PC-3 (cell line): ENCODE measurements around the gene LGMN. TPM values are rescaled to one million over a fixed set of nuclear protein-coding genes. Genes with fewer than 3 reads are reported as not detected.

Source experiments
- ATAC-seq: fragments of 200-7000 bp; cut with Tn5 transposase; 2 replicates; pipeline ENCODE4 v1.9.1; 2020; ENCODE audit warnings: mild to moderate bottlenecking, moderate library complexity
- BruUV-seq: library from RNA; stranded (reverse); fragments of 400-500 nt; replicated peaks from 2 replicates; lab custom pipeline; 2021; lab: Mats Ljungman, UMichigan
- CTCF ChIA-PET: fragments of 300-600 bp; sonication (Branson Sonifier 250); formaldehyde crosslinking; loops from one replicate; lab custom pipeline; 2022; ENCODE audit warnings: antibody characterized with exemption; lab: Charles Lee
- POLR2A ChIA-PET: fragments of 300-600 bp; sonication (Branson Sonifier 250); formaldehyde crosslinking; loops from one replicate; lab custom pipeline; 2022; ENCODE audit warnings: antibody characterized with exemption; ENCODE audit not compliant: unreplicated experiment; lab: Charles Lee
- DNase-seq: peaks from one replicate; pipeline ENCODE4 v3.0.0-alpha.2; 2015
- H2AFZ ChIP-seq: fragments of 300-600 bp; sonication (generic); 2 replicates; pipeline ENCODE4 v1.6.0; 2016; ENCODE audit warnings: antibody characterized with exemption, low read length
- H3F3A ChIP-seq: fragments of 300-600 bp; sonication (generic); one replicate; pipeline ENCODE4 v1.6.0; 2017; ENCODE audit warnings: antibody characterized with exemption, low read length, control low read depth, mild to moderate bottlenecking; ENCODE audit not compliant: unreplicated experiment
- H3K27ac ChIP-seq: fragments of 300-600 bp; sonication (generic); 2 replicates; pipeline ENCODE4 v1.5.1; 2016; ENCODE audit warnings: mild to moderate bottlenecking, low read length
- H3K27me3 ChIP-seq: fragments of 300-600 bp; sonication (generic); 2 replicates; pipeline ENCODE4 v1.6.1; 2016; ENCODE audit warnings: low read length, mixed read lengths
- H3K36me3 ChIP-seq: fragments of 300-600 bp; sonication (generic); 2 replicates; pipeline ENCODE4 v1.6.1; 2016; ENCODE audit warnings: low read depth, mixed run types, low read length, mixed read lengths
- H3K4me1 ChIP-seq: fragments of 300-600 bp; sonication (generic); 2 replicates; pipeline ENCODE4 v1.5.1; 2016; ENCODE audit warnings: low read length; ENCODE audit not compliant: insufficient read depth
- H3K4me2 ChIP-seq: fragments of 300-600 bp; sonication (generic); 2 replicates; pipeline ENCODE4 v1.6.0; 2016; ENCODE audit warnings: low read length
- H3K4me3 ChIP-seq: fragments of 300-600 bp; sonication (generic); 2 replicates; pipeline ENCODE4 v1.5.1; 2016; ENCODE audit warnings: mild to moderate bottlenecking, low read length, mixed read lengths
- H3K79me2 ChIP-seq: fragments of 300-600 bp; sonication (generic); 2 replicates; pipeline ENCODE4 v1.6.1; 2017; ENCODE audit warnings: low read length, mixed read lengths
- H3K9ac ChIP-seq: fragments of 300-600 bp; sonication (generic); 2 replicates; pipeline ENCODE4 v1.6.0; 2016; ENCODE audit warnings: mild to moderate bottlenecking, low read length
- H3K9me2 ChIP-seq: fragments of 300-600 bp; sonication (generic); replicated peaks from 2 replicates; pipeline ENCODE4 v1.6.1; 2016; ENCODE audit warnings: mixed run types, low read length, mixed read lengths
- H3K9me3 ChIP-seq: fragments of 300-600 bp; sonication (generic); 2 replicates; pipeline ENCODE4 v1.6.1; 2016; ENCODE audit warnings: low read length, mixed read lengths
- H4K20me1 ChIP-seq: fragments of 300-600 bp; sonication (generic); 2 replicates; pipeline ENCODE4 v1.6.1; 2016; ENCODE audit warnings: low read length, mixed read lengths
- EZH2 ChIP-seq: fragments of 300-600 bp; sonication (generic); IDR thresholded peaks from one replicate; pipeline ENCODE4 v1.6.1; 2017; ENCODE audit warnings: antibody characterized with exemption, mild to moderate bottlenecking, low read length; ENCODE audit not compliant: unreplicated experiment
- EZH2phosphoT487 ChIP-seq: fragments of 300-600 bp; sonication (generic); IDR thresholded peaks from 2 replicates; pipeline ENCODE4 v1.6.1; 2018; ENCODE audit warnings: mild to moderate bottlenecking, antibody characterized with exemption, low read length, borderline replicate concordance
- intact Hi-C: fragments of 100-400 bp; cut with micrococcal nuclease; formaldehyde crosslinking; loops from 2 replicates; pipeline ENCODE4 v1.9.0; 2023
- total RNA-seq: library from RNA; depleted of rRNA; stranded (reverse); fragments of >200 nt; gene quantifications from 2 replicates; pipeline ENCODE4 v1.2.3, GENCODE V29; 2014
- TF ChIP-seq, protein P1 (sequence below): fragments of 300-600 bp; sonication (generic); conservative IDR thresholded peaks from 2 replicates; pipeline ENCODE4 v1.5.1; 2017; ENCODE audit warnings: antibody characterized with exemption, low read depth, mild to moderate bottlenecking, low read length

The LGMN gene
- total RNA-seq, 1 experiment from 2014 or later, result 46.8 TPM

DNA sequence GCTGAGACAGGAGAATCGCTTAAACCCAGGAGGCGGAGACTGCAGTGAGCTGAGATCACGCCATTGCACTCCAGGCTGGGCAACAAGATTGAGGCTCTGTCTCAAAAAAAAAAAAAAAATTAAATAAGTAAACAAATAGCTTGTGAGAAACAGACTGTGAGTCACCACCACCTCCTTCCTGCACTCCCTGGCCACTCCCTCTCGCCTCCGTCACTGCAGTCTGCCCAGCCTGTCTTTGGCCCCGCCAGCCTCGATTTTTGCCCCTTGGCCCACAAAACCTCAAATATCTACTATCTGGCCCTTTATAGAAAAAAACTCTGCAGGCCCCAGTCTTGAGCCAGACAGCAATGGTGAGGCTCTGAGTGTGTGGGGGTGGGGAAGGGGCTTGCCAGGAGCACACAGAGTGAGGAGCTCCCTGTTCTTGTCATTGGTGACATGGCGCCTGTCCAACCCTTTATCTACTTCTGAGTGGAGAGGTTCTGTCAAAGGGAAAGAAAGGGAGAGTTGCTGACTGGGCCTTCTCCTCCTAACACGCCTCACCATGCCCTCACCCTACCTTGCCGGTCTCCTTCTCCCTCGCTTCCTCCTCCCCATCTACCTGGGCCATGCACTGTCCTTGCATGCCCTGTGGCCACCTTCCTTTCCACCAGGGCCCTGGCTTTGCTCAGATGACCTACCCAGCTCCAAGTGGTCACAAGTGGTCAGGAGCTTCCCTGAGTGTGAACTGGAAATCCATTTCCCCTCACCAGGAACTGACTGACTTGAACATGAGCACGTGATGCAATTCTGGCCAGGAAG, 22.1 kb downstream of the LGMN start:
- Histone ChIP-seq H3K4me2 (peak overlapping the region; percentile 67), H3F3A (no peaks in the 10 kb centered on the region), H4K20me1 (no peaks in the 10 kb centered on the region), H3K27me3 (no peaks in the 10 kb centered on the region), H2AFZ (no peak overlapping the region), H3K27ac (peak overlapping the region; percentile 85), H3K9me2 (no peaks in the 10 kb centered on the region), H3K4me1 (peaks cover 41% of the 10 kb centered on the region), H3K4me3 (no peak overlapping the region; the same call in 1 of the 2 replicates), H3K79me2 (no peaks in the 10 kb centered on the region), H3K36me3 (0 out of 2 replicates have a peak, but pooled peaks cover 4% of the 10 kb centered on the region), H3K9me3 (no peaks in the 10 kb centered on the region), H3K9ac (peak overlapping the region; percentile 52)
- TF ChIP-seq EZH2 (no peak), EZH2phosphoT487 (no peak)
- TF ChIP-seq, protein P1, sequence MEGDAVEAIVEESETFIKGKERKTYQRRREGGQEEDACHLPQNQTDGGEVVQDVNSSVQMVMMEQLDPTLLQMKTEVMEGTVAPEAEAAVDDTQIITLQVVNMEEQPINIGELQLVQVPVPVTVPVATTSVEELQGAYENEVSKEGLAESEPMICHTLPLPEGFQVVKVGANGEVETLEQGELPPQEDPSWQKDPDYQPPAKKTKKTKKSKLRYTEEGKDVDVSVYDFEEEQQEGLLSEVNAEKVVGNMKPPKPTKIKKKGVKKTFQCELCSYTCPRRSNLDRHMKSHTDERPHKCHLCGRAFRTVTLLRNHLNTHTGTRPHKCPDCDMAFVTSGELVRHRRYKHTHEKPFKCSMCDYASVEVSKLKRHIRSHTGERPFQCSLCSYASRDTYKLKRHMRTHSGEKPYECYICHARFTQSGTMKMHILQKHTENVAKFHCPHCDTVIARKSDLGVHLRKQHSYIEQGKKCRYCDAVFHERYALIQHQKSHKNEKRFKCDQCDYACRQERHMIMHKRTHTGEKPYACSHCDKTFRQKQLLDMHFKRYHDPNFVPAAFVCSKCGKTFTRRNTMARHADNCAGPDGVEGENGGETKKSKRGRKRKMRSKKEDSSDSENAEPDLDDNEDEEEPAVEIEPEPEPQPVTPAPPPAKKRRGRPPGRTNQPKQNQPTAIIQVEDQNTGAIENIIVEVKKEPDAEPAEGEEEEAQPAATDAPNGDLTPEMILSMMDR, result no peak
- DNase-seq, result peak; percentile 88
- BruUV-seq, result no TSS peak
- peak; percentile 88 for ATAC-seq
- intact Hi-C loops, result loop anchor here (2.0 kb wide), 1 partner anchor 22 kb away; the partner anchor contains the start of gene LGMN
- ChIA-PET POLR2A (interaction anchor here (0.6 kb wide), 5 partner anchors 22 to 714 kb away, joined by 3 to 9 read pairs (median 4); partner anchors contain the start of gene LGMN), CTCF (interaction anchor here (0.6 to 1.0 kb wide), 4 partner anchors 22 to 619 kb away, joined by 4 to 6 read pairs (median 4); partner anchors contain the start of gene LGMN)

DNA sequence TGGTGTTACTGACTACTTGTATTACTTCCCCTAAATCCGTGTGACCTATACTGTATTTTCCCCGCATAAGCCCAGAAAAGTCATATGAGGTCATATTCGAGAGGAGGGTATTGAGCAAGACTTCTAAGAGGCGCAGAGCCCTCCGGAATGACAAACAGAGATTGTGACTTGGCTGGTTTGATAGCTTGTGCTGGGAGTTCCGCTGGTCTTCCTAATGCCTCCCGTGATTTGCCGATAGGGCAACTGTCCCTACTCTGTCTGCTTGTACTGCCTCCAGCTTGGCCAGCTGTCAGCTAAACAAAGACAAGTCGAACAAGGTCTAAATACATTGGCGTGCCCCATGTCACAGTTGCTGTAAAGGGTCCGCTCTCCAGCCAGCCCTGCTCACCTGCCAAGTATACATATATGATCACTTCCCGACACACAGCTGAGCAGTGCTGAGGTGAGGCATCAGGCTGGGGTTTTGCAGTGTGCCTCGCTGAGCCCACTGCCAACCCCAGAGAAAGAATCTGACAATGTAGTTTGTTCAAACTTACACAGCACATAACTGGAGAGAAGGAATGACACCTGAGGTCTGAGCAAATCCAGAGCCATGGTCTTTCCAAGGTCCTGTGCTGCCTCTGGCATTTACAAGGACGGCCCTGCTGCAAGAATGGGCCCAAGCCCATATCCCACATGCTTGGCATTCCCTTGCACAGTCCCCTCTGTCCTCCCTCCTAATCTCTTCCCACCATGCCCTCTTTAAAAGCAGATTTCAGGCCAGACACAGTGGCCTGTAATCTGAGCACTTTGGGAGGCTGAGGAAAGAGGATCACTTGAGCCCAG, 23.7 kb downstream of the LGMN start:
- BruUV-seq, result no TSS peak
- no peak overlapping the region for H3K27ac ChIP-seq
- no peak for ATAC-seq

More for the DNA sequence above, 23.7 kb downstream of the LGMN start:
- no peaks in the 10 kb centered on the region for H4K20me1 ChIP-seq
- DNase-seq, result no peak
- H2AFZ ChIP-seq, result no peak overlapping the region
- H3K27me3 ChIP-seq, result no peaks in the 10 kb centered on the region
- H3K79me2 ChIP-seq, result no peaks in the 10 kb centered on the region
- ChIA-PET POLR2A (no interaction called here), CTCF (no interaction called here)
- no peak overlapping the region for H3K4me3 ChIP-seq
- no peaks in the 10 kb centered on the region for H3K9me2 ChIP-seq
- H3K4me1 ChIP-seq, result peaks cover 38% of the 10 kb centered on the region
- TF ChIP-seq EZH2 (no peak), EZH2phosphoT487 (no peak)
- TF ChIP-seq, protein P1, result no peak
- intact Hi-C loops, result no loop called here
- no peak overlapping the region for H3K4me2 ChIP-seq
- no peaks in the 10 kb centered on the region for H3F3A ChIP-seq
- no peaks in the 10 kb centered on the region for H3K36me3 ChIP-seq
- no peaks in the 10 kb centered on the region for H3K9me3 ChIP-seq
- no peak overlapping the region for H3K9ac ChIP-seq
